ENCODE data around the gene CATSPER3. TPM values are rescaled to one million over a fixed set of nuclear protein-coding genes. Genes with fewer than 3 reads are reported as not detected.
"Not testable (repeated sequence)": the region's sequence is repeated elsewhere in the genome, so short reads cannot be mapped to it uniquely, and the experiment has no call there.

The CATSPER3 gene
- total RNA-seq, 1 experiment from 2014 or later, result 0.90 TPM

GRCh38 chr5:134989266-134989830 lies 21.6 kb downstream of the CATSPER3 start:
- ChIA-PET CTCF (no interaction called here), POLR2A (ENCODE audit: low non-redundant PET) (no interaction called here)
- BruUV-seq (replicated peaks), result no TSS peak
- Histone ChIP-seq H3K4me3 (ENCODE audit: low read depth, low read length, poor library complexity, severe bottlenecking) (no peak overlapping the region), H3K36me3 (ENCODE audit: insufficient read depth, low read length, poor library complexity, severe bottlenecking) (no peaks in the 10 kb centered on the region), H3K27ac (ENCODE audit: low read depth, low read length, poor library complexity, severe bottlenecking) (no peak overlapping the region), H3K27me3 (replicated peaks; ENCODE audit: insufficient read depth, low read depth, low read length, poor library complexity) (no peaks in the 10 kb centered on the region), H3K4me1 (ENCODE audit: insufficient read depth, low read length, poor library complexity, severe bottlenecking) (no peaks in the 10 kb centered on the region), H3K9me3 (ENCODE audit: low read depth, low read length, poor library complexity, severe bottlenecking) (peaks cover 4% of the 10 kb centered on the region)
- TF ChIP-seq CTCF (conservative IDR thresholded peaks at IDR 0.05; ENCODE audit: low read depth, low read length) (no peak), EZH2 (IDR thresholded peaks at IDR 0.05; ENCODE audit: borderline replicate concordance, low read depth, low read length, poor library complexity, severe bottlenecking) (no peak)
- intact Hi-C loops (cut with micrococcal nuclease; ENCODE audit: unreplicated experiment), result no loop called here
- no peak for DNase-seq (ENCODE audit: low spot score)

GRCh38 chr5:134990183-134990582 lies 22.5 kb downstream of the CATSPER3 start:
- DNase-seq (ENCODE audit: low spot score); H3K4me3 ChIP-seq (ENCODE audit: low read depth, low read length, poor library complexity, severe bottlenecking); H3K4me1 ChIP-seq (ENCODE audit: insufficient read depth, low read length, poor library complexity, severe bottlenecking); H3K27me3 ChIP-seq (replicated peaks; ENCODE audit: insufficient read depth, low read depth, low read length, poor library complexity); BruUV-seq (replicated peaks); H3K27ac ChIP-seq (ENCODE audit: low read depth, low read length, poor library complexity, severe bottlenecking); CTCF ChIA-PET; H3K36me3 ChIP-seq (ENCODE audit: insufficient read depth, low read length, poor library complexity, severe bottlenecking); POLR2A ChIA-PET (ENCODE audit: low non-redundant PET); H3K9me3 ChIP-seq (ENCODE audit: low read depth, low read length, poor library complexity, severe bottlenecking); intact Hi-C loops (cut with micrococcal nuclease; ENCODE audit: unreplicated experiment): not testable (repeated sequence)

- H3K27me3 ChIP-seq (replicated peaks; ENCODE audit: insufficient read depth, low read depth, low read length, poor library complexity), result no peaks in the 10 kb centered on the region
- peaks cover 4% of the 10 kb centered on the region for H3K9me3 ChIP-seq (ENCODE audit: low read depth, low read length, poor library complexity, severe bottlenecking)
- BruUV-seq (replicated peaks), result no TSS peak
- ChIA-PET CTCF (no interaction called here), POLR2A (ENCODE audit: low non-redundant PET) (no interaction called here)
- no peaks in the 10 kb centered on the region for H3K4me1 ChIP-seq (ENCODE audit: insufficient read depth, low read length, poor library complexity, severe bottlenecking)
- H3K27ac ChIP-seq (ENCODE audit: low read depth, low read length, poor library complexity, severe bottlenecking), result no peak overlapping the region
- intact Hi-C loops (cut with micrococcal nuclease; ENCODE audit: unreplicated experiment), result no loop called here
- H3K4me3 ChIP-seq (ENCODE audit: low read depth, low read length, poor library complexity, severe bottlenecking), result no peak overlapping the region
- no peak for DNase-seq (ENCODE audit: low spot score)
- no peaks in the 10 kb centered on the region for H3K36me3 ChIP-seq (ENCODE audit: insufficient read depth, low read length, poor library complexity, severe bottlenecking)
- TF ChIP-seq EZH2 (IDR thresholded peaks at IDR 0.05; ENCODE audit: borderline replicate concordance, low read depth, low read length, poor library complexity, severe bottlenecking) (no peak), CTCF (conservative IDR thresholded peaks at IDR 0.05; ENCODE audit: low read depth, low read length) (no peak)
Observed at GRCh38 chr5:134992148-134992547, 24.4 kb downstream of the CATSPER3 start.

- H3K9me3 ChIP-seq (ENCODE audit: low read depth, low read length, poor library complexity, severe bottlenecking), result peaks cover 4% of the 10 kb centered on the region
- no peaks in the 10 kb centered on the region for H3K36me3 ChIP-seq (ENCODE audit: insufficient read depth, low read length, poor library complexity, severe bottlenecking)
- no peak for DNase-seq (ENCODE audit: low spot score)
- no peaks in the 10 kb centered on the region for H3K4me1 ChIP-seq (ENCODE audit: insufficient read depth, low read length, poor library complexity, severe bottlenecking)
- BruUV-seq (replicated peaks), result no TSS peak
- no peaks in the 10 kb centered on the region for H3K27me3 ChIP-seq (replicated peaks; ENCODE audit: insufficient read depth, low read depth, low read length, poor library complexity)
- no peak overlapping the region for H3K27ac ChIP-seq (ENCODE audit: low read depth, low read length, poor library complexity, severe bottlenecking)
- no peak overlapping the region for H3K4me3 ChIP-seq (ENCODE audit: low read depth, low read length, poor library complexity, severe bottlenecking)
- ChIA-PET POLR2A (ENCODE audit: low non-redundant PET) (no interaction called here), CTCF (no interaction called here)
- TF ChIP-seq EZH2 (IDR thresholded peaks at IDR 0.05; ENCODE audit: borderline replicate concordance, low read depth, low read length, poor library complexity, severe bottlenecking), result no peak
- no peak for TF ChIP-seq CTCF (conservative IDR thresholded peaks at IDR 0.05; ENCODE audit: low read depth, low read length)
- intact Hi-C loops (cut with micrococcal nuclease; ENCODE audit: unreplicated experiment), result no loop called here
Observed at GRCh38 chr5:134993161-134993560, 25.5 kb downstream of the CATSPER3 start.

Measured in A673 (cell line).